Stimulated activated CD8-positive, alpha-beta memory T cell treated with anti-CD3 and anti-CD28 coated beads, Interleukin-2, amount 100 ng/mL, for 1 hour (primary cell): ENCODE data around the gene SPTLC2.
"Not testable (repeated sequence)": the region's sequence is repeated elsewhere in the genome, so short reads cannot be mapped to it uniquely, and the experiment has no call there.

Experiments used
- DNase-seq, 2 donors: peaks; one replicate each; pipeline ENCODE4 v3.0.0-alpha.2; 2020; ENCODE audit warnings: low read depth in 2 of 2

Gene SPTLC2

GRCh38 chr14:77588411-77589025 is 27.9 kb downstream of the SPTLC2 start:
- not testable (repeated sequence) for DNase-seq

GRCh38 chr14:77585385-77585784 is 31.1 kb downstream of the SPTLC2 start:
- no peak for DNase-seq

GRCh38 chr14:77584809-77585208 is 31.6 kb downstream of the SPTLC2 start:
- no peak for DNase-seq

GRCh38 chr14:77583657-77584056 is 32.8 kb downstream of the SPTLC2 start:
- no peak for DNase-seq

- no peak for DNase-seq
Measured at GRCh38 chr14:77582511-77582910, 33.9 kb downstream of the SPTLC2 start.

GRCh38 chr14:77580964-77581505 is 35.4 kb downstream of the SPTLC2 start:
- DNase-seq: no peak

- DNase-seq: no peak
Measured at GRCh38 chr14:77580477-77580876, 36.0 kb downstream of the SPTLC2 start.

- no peak for DNase-seq
Measured at GRCh38 chr14:77579780-77580179, 36.7 kb downstream of the SPTLC2 start.

- DNase-seq: no peak
Measured at GRCh38 chr14:77579065-77579464, 37.4 kb downstream of the SPTLC2 start.

- DNase-seq: no peak
Measured at GRCh38 chr14:77574446-77575115, 41.9 kb downstream of the SPTLC2 start.

GRCh38 chr14:77573964-77574363 is 42.5 kb downstream of the SPTLC2 start:
- no peak for DNase-seq

GRCh38 chr14:77570706-77571268 is 45.6 kb downstream of the SPTLC2 start:
- DNase-seq: no peak

- no peak for DNase-seq
Measured at GRCh38 chr14:77565994-77566305, 50.5 kb downstream of the SPTLC2 start.

GRCh38 chr14:77565289-77565993 is 51.0 kb downstream of the SPTLC2 start:
- no peak for DNase-seq

GRCh38 chr14:77562681-77563080 is 53.8 kb downstream of the SPTLC2 start:
- no peak for DNase-seq

- no peak for DNase-seq
Measured at GRCh38 chr14:77561881-77562280, 54.6 kb downstream of the SPTLC2 start.

GRCh38 chr14:77559381-77559780 is 57.1 kb downstream of the SPTLC2 start:
- DNase-seq: no peak

- DNase-seq: no peak
Measured at GRCh38 chr14:77557391-77557790, 59.0 kb downstream of the SPTLC2 start.

- no peak for DNase-seq
Measured at GRCh38 chr14:77556946-77557345, 59.5 kb downstream of the SPTLC2 start.

- DNase-seq: no peak
Measured at GRCh38 chr14:77554816-77555599, 61.4 kb downstream of the SPTLC2 start.

GRCh38 chr14:77554207-77554606 is 62.2 kb downstream of the SPTLC2 start:
- DNase-seq: no peak

- DNase-seq: no peak
Measured at GRCh38 chr14:77549451-77549850, 67.0 kb downstream of the SPTLC2 start.
